SU-DHL-6 (cell line): ENCODE data around the gene CKAP2L.

ENCODE experiments used
- H2AFZ ChIP-seq: fragments of 200-600 bp; sonication (generic); 2 replicates; pipeline ENCODE4 v1.6.1; 2014; ENCODE audit warnings: low read depth, mild to moderate bottlenecking, moderate library complexity, mixed read lengths, antibody characterized with exemption, low read length; ENCODE audit not compliant: severe bottlenecking
- H3F3A ChIP-seq: fragments of 200-600 bp; shearing (Covaris generic); 2 replicates; pipeline ENCODE4 v1.6.0; 2016; ENCODE audit warnings: antibody characterized with exemption, mild to moderate bottlenecking; ENCODE audit not compliant: insufficient read depth
- H3K27ac ChIP-seq: fragments of 200-600 bp; sonication (generic); 2 replicates; pipeline ENCODE4 v1.5.1; 2016; ENCODE audit warnings: low read depth, mild to moderate bottlenecking, low read length, moderate library complexity, mixed read lengths
- H3K27me3 ChIP-seq: fragments of 200-600 bp; sonication (generic), shearing (Covaris generic); 2 replicates; pipeline ENCODE4 v1.6.0; 2014; ENCODE audit warnings: mild to moderate bottlenecking, low read length
- H3K36me3 ChIP-seq: fragments of 200-600 bp; sonication (generic); 2 replicates; pipeline ENCODE4 v1.6.1; 2014; ENCODE audit warnings: mild to moderate bottlenecking, low read length, mixed read lengths
- H3K4me2 ChIP-seq: fragments of 300-600, 200-600 bp; shearing (Covaris generic), sonication (generic); 2 replicates; pipeline ENCODE4 v1.6.0; 2014; ENCODE audit warnings: low read length, low read depth, mild to moderate bottlenecking; ENCODE audit not compliant: poor library complexity, severe bottlenecking
- H3K4me3 ChIP-seq: fragments of 200-600 bp; sonication (generic); 2 replicates; pipeline ENCODE4 v1.5.1; 2014; ENCODE audit warnings: antibody characterized with exemption, low read length, mild to moderate bottlenecking, mixed read lengths; ENCODE audit not compliant: insufficient read depth, poor library complexity, severe bottlenecking
- H3K79me2 ChIP-seq: fragments of 200-600 bp; sonication (generic); 2 replicates; pipeline ENCODE4 v1.6.1; 2014; ENCODE audit warnings: mild to moderate bottlenecking, low read length, moderate library complexity; ENCODE audit not compliant: insufficient read depth
- H3K9ac ChIP-seq: fragments of 200-600 bp; sonication (generic); 2 replicates; pipeline ENCODE4 v1.7.0; 2014; ENCODE audit warnings: mild to moderate bottlenecking, low read length
- H3K9me2 ChIP-seq: fragments of 200-600 bp; sonication (generic); replicated peaks from 2 replicates; pipeline ENCODE4 v1.6.1; 2014; ENCODE audit warnings: low read length; ENCODE audit not compliant: insufficient read depth
- H3K9me3 ChIP-seq: fragments of 200-600 bp; sonication (generic); 2 replicates; pipeline ENCODE4 v1.6.1; 2014; ENCODE audit warnings: low read length, mixed read lengths; ENCODE audit not compliant: insufficient read depth
- H4K20me1 ChIP-seq: fragments of 200-600 bp; sonication (generic); 2 replicates; pipeline ENCODE4 v1.6.1; 2014; ENCODE audit warnings: low read depth, mild to moderate bottlenecking, antibody characterized with exemption, low read length, moderate library complexity, mixed read lengths
- CTCF ChIP-seq: fragments of 200-600 bp; sonication (generic); IDR thresholded peaks from one replicate; pipeline ENCODE4 v1.5.1; 2017; ENCODE audit warnings: antibody characterized with exemption, mild to moderate bottlenecking, low read length, moderate library complexity; ENCODE audit not compliant: insufficient read depth, poor library complexity, severe bottlenecking
- EZH2phosphoT487 ChIP-seq: fragments of 200-600 bp; sonication (generic), shearing (Covaris generic); conservative IDR thresholded peaks from 2 replicates; pipeline ENCODE4 v1.6.1; 2018; ENCODE audit warnings: mild to moderate bottlenecking, antibody characterized with exemption, low read length, moderate library complexity, mixed read lengths

Gene CKAP2L

DNA sequence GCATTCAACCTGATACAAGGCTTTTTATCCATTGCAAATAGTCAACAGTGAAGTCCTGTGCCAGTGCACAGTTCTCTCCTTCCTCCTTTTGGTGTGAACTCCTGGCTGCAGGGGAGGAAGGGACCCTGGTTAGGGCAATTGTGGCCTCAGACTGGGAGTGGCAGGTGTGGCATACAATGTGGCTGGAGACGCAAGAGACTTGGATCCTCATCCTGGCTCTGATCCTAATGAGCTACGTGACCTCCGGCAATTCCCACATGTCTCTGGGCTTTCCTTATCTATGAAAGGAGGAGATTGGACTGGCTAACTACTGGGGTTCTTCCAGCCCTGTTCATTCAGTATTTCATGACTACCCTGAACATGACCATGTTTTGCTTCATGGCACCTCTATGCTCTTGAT lies 30.4 kb upstream of the CKAP2L start:
- H3K4me2 ChIP-seq = no peak overlapping the region
- no peak overlapping the region for H2AFZ ChIP-seq
- no peaks in the 10 kb centered on the region for H3K36me3 ChIP-seq
- H3K27me3 ChIP-seq = no peaks in the 10 kb centered on the region
- no peaks in the 10 kb centered on the region for H3K79me2 ChIP-seq
- H3K9me2 ChIP-seq = no peaks in the 10 kb centered on the region; the same call in 1 of the 2 replicates
- no peak overlapping the region for H3K9ac ChIP-seq
- TF ChIP-seq EZH2phosphoT487 = no peak
- H4K20me1 ChIP-seq = no peaks in the 10 kb centered on the region
- no peak overlapping the region for H3K27ac ChIP-seq
- H3K4me3 ChIP-seq = no peak overlapping the region
- no peaks in the 10 kb centered on the region for H3K9me3 ChIP-seq
- H3F3A ChIP-seq = no peaks in the 10 kb centered on the region

DNA sequence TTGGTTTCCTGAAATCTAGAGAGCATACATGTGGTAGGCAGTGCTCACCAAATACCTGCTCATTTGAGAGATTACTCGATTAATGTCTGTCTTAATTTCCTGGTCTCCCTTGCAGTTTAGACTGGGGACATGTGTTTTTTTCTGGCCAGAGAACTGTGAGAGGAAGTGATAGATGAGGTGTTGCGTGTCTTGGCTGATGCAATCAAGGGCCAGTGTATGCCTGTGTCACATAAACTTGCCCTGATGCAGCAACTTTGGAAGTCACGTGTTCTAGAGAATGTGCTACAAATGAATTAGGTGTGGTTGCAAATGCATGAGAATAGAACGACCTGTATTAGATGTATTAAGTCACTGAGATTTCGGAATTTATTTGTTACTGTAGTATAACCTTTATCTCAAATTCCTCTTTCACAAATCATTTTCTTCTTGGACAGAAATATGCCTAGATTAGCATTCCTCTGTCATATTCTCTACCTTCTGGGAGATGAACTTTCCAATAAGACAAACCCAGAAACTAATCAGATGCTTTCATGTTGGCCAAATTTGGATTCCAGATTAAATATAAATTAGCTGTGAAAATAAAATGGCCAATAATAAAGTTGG lies 29.8 kb upstream of the CKAP2L start:
- Histone ChIP-seq H3K27me3 (no peaks in the 10 kb centered on the region), H3K9ac (no peak overlapping the region), H2AFZ (peak overlapping the region; percentile 9), H3K79me2 (no peaks in the 10 kb centered on the region), H4K20me1 (no peaks in the 10 kb centered on the region), H3K9me3 (no peaks in the 10 kb centered on the region), H3F3A (no peaks in the 10 kb centered on the region), H3K9me2 (no peaks in the 10 kb centered on the region; the same call in 1 of the 2 replicates), H3K36me3 (no peaks in the 10 kb centered on the region), H3K27ac (no peak overlapping the region), H3K4me2 (peak overlapping the region; percentile 34), H3K4me3 (no peak overlapping the region)
- TF ChIP-seq EZH2phosphoT487 (no peak), CTCF (no peak)

GRCh38 chr2:112793449-112793978 lies 29.1 kb upstream of the CKAP2L start:
- H3K4me2 ChIP-seq = peak overlapping the region; percentile 34
- H3K4me3 ChIP-seq = no peak overlapping the region
- no peak overlapping the region for H3K27ac ChIP-seq
- no peaks in the 10 kb centered on the region for H4K20me1 ChIP-seq
- H3K27me3 ChIP-seq = no peaks in the 10 kb centered on the region
- no peaks in the 10 kb centered on the region for H3K9me3 ChIP-seq
- H3K36me3 ChIP-seq = no peaks in the 10 kb centered on the region
- no peaks in the 10 kb centered on the region for H3K79me2 ChIP-seq
- no peaks in the 10 kb centered on the region for H3F3A ChIP-seq
- H2AFZ ChIP-seq = peak overlapping the region; percentile 9
- no peaks in the 10 kb centered on the region; the same call in 1 of the 2 replicates for H3K9me2 ChIP-seq
- no peak overlapping the region for H3K9ac ChIP-seq
- TF ChIP-seq CTCF (no peak), EZH2phosphoT487 (no peak)

- TF ChIP-seq CTCF (no peak), EZH2phosphoT487 (no peak)
- Histone ChIP-seq H3K79me2 (no peaks in the 10 kb centered on the region), H4K20me1 (no peaks in the 10 kb centered on the region), H2AFZ (no peak overlapping the region), H3K9ac (no peak overlapping the region), H3K4me3 (no peak overlapping the region), H3K9me2 (no peaks in the 10 kb centered on the region; the same call in 1 of the 2 replicates), H3K4me2 (no peak overlapping the region), H3K9me3 (no peaks in the 10 kb centered on the region), H3F3A (no peaks in the 10 kb centered on the region), H3K36me3 (no peaks in the 10 kb centered on the region), H3K27ac (no peak overlapping the region), H3K27me3 (no peaks in the 10 kb centered on the region)
Observed at GRCh38 chr2:112792419-112792818, 28.0 kb upstream of the CKAP2L start.
